Ishikawa (cell line): Measurements from ENCODE around the gene CEACAM8.

ENCODE experiments used
- CEBPB ChIP-seq: IDR thresholded peaks from 2 replicates; pipeline ENCODE4 v1.6.1; 2012
- EGR1 ChIP-seq: IDR thresholded peaks from 2 replicates; pipeline ENCODE4 v1.6.1; 2012
- EP300 ChIP-seq: IDR thresholded peaks from 2 replicates; pipeline ENCODE4 v1.6.1; 2012; ENCODE audit warnings: borderline replicate concordance
- MAX ChIP-seq: IDR thresholded peaks from 2 replicates; pipeline ENCODE4 v1.6.1; 2012
- REST ChIP-seq: IDR thresholded peaks from 2 replicates; pipeline ENCODE4 v1.6.1; 2012; ENCODE audit warnings: low read depth, mild to moderate bottlenecking
- TAF1 ChIP-seq: IDR thresholded peaks from 2 replicates; pipeline ENCODE4 v1.6.1; 2012; ENCODE audit warnings: low read depth, mild to moderate bottlenecking
- YY1 ChIP-seq: IDR thresholded peaks from 2 replicates; pipeline ENCODE4 v1.6.1; 2012; ENCODE audit warnings: low read depth

GRCh38 chr19:42571116-42571515 is 23.6 kb downstream of the CEACAM8 start:
- TF ChIP-seq EP300 = no peak
- TF ChIP-seq REST = no peak
- no peak for TF ChIP-seq TAF1
- TF ChIP-seq CEBPB = no peak
- no peak for TF ChIP-seq EGR1
- TF ChIP-seq YY1 = no peak
- TF ChIP-seq MAX = no peak
